CD4-positive, alpha-beta T cell treated with Interleukin-21 for 1 hour (primary cell): ENCODE measurements around the gene HOGA1.
A peak's percentile ranks its signal among the peaks of the same experiment; 100 is the strongest.

ENCODE experiments used
- DNase-seq: peaks from one replicate; pipeline ENCODE4 v3.0.0-alpha.2; 2020

Gene HOGA1

GRCh38 chr10:97580421-97581367 lies 3.5 kb upstream of the HOGA1 start:
- DNase-seq = no peak

DNA sequence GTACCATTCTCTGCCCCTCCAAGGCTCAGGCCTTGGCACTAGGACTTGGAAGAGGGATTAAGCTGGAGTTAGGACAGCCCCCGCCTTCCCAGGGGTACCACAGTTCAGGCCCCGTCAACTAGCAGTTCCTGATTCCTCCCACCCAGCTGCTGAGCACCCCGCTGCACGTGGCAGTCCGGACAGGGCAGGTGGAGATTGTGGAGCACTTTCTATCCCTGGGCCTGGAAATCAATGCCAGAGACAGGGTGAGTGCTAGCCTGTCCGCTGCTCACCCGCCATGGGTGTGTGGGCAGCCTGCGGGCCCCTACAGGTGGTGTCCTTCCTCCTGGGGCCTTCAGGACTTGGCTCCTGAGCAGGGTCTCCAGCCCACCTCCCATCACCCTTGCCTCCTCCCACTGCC lies 2.0 kb upstream of the HOGA1 start:
- no peak for DNase-seq

DNA sequence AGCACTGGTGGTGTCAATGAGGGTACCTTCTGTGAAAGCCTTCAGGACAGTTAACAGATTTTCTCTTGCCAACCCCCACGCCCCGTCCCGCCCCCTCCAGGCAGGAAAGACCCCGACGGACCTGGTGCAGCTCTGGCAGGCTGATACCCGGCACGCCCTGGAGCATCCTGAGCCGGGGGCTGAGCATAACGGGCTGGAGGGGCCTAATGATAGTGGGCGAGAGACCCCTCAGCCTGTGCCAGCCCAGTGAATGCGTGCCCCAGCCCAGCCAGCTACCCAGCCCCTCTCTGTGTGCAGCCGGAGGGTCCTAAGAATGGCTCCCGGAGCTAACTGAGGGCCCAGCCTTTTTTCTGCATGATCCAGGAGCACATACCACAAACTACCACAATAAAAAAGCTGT lies 713 bp upstream of the HOGA1 start:
- no peak for DNase-seq

DNA sequence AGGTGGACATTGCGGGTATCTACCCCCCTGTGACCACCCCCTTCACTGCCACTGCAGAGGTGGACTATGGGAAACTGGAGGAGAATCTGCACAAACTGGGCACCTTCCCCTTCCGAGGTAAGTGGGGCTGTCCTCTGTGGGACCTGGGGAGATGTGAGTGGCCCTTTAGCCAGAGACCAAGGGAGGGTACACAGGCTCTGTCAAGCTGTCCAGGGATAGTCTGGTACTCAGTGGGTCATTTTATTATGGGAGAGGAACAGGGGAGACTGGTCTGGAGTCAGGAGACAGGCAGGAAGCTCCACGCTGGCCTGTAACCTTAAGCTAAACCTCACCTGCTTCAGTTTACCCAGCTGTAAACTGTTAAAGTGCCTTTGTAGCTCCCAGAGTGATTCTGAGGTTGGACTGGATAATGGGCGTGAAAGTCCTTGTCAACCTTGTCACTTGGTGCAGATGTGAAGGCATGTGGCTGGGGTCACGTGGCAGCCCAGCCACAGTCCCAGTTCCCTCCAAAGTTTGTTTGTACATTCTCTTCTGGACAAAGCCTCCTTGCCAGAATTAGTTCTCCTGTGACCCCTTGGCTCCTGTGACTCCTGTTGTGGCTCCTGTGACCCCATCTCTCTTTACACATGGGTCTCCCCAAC lies 729 bp downstream of the HOGA1 start:
- no peak for DNase-seq

DNA sequence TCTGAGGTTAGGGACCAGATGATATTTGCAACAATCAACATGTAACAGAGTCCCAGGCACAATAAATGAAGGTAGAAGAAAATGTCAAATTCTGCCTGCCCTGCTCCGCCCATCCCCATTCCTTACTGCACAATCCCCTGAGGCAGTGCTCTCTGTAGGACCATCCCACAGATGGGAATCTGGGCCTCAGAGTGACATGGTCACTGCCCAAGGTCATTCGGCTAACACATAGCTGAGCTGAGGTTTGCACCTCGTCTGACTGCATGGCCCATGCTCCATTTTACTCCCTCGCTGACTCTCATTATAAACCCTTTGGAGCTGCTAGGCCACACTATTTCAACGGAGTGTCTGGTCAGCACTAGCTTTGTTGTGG lies 1.2 kb downstream of the HOGA1 start:
- DNase-seq = no peak

DNA sequence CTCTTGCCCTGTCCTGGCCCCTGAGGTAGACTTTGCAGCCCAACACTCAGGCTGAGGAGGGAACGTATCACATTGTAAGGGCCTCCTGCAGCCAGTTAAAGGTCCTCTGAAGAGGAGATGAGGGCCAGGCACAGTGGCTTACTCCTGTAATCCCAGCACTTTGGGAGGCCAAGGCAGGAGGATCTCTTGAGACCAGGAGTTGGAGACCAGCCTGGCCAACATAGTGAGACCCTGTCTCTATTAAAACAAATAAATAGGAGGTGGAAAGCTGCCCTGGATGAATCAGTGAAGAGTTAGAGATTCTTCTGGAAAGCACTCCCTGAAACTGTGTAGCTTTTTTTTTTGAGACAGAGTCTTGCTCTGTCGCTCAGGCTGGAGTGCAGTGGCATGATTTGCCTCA lies 3.0 kb downstream of the HOGA1 start:
- no peak for DNase-seq

DNA sequence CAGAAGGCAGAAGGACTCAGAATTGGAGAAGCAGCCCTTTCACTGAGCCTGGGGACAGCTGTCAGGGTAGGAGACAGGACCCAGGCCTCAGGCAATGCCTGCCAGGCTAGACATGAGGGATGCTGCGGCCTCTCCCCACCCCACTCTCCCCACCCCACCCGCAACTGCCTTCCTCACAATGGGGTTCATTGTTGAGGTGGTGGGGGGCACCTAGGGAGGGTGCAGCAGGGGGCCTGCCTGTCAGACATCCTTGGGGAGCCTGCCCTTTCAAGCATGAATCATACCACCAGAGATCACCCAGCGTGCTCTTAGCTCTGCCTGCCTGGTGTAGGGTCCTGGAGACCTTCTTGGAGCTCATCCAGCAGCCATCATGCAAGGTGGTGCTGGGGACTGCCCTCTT lies 5.3 kb downstream of the HOGA1 start, which contains the start of gene C10orf62:
TSS of gene C10orf62 (plus strand) at position 243 of the 400 bp plus-strand sequence. CDS start 177 bp downstream, outside the sequence.
- DNase-seq = no peak

- peak; percentile 28 for DNase-seq
Measured at GRCh38 chr10:97590082-97590747, 6.0 kb downstream of the HOGA1 start.

- no peak for DNase-seq
Measured at GRCh38 chr10:97590748-97591495, 6.7 kb downstream of the HOGA1 start.

GRCh38 chr10:97593421-97593820 lies 9.2 kb downstream of the HOGA1 start:
- DNase-seq = no peak

DNA sequence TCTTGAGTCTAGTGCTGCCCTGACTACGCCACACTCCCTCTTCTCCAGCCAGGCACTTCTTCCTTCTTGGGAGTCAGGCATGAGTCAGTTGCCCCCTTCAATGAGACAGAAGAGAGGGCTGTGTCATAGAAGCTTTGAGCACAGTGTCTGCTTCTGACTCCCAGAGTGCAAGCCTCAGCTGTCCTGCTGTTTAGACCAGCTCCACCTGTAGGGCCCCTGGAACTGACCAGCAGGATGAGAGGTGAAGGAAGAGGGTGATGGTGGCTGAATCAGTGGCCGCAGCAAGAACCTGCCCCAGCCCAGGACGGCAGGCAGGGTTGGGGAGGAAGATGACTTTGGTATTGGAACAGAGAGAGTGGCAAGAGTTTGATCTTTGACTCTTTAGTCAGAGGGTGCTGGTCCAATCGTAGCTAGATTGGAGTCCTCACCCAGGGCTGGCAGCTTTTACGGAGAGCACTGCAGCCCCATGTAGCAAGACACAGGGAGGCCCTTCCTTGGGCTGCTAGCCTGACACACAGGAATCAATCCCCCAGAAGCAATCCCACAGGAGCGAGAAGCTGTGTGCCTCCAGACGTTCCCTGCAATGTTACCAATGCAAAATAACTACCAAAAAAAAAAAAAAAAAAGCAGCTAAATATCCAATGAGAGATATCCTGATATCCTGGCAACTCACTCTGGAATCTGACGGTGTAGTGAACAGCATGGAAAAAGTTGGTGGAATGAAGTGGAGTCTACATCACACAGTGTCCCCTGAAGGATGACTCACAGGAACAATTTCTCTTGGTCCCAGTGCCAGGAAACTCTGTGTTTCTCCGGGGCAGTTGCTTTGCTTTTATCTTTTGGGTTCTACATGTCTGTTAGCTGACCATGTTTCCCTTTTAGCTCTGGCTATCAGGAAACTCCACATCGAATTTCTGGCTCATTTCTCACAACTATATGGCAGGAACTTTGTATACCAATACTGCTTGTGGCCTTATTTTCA lies 12.2 kb downstream of the HOGA1 start:
- DNase-seq = no peak

- no peak for DNase-seq
Measured at GRCh38 chr10:97597778-97598177, 13.6 kb downstream of the HOGA1 start.

DNA sequence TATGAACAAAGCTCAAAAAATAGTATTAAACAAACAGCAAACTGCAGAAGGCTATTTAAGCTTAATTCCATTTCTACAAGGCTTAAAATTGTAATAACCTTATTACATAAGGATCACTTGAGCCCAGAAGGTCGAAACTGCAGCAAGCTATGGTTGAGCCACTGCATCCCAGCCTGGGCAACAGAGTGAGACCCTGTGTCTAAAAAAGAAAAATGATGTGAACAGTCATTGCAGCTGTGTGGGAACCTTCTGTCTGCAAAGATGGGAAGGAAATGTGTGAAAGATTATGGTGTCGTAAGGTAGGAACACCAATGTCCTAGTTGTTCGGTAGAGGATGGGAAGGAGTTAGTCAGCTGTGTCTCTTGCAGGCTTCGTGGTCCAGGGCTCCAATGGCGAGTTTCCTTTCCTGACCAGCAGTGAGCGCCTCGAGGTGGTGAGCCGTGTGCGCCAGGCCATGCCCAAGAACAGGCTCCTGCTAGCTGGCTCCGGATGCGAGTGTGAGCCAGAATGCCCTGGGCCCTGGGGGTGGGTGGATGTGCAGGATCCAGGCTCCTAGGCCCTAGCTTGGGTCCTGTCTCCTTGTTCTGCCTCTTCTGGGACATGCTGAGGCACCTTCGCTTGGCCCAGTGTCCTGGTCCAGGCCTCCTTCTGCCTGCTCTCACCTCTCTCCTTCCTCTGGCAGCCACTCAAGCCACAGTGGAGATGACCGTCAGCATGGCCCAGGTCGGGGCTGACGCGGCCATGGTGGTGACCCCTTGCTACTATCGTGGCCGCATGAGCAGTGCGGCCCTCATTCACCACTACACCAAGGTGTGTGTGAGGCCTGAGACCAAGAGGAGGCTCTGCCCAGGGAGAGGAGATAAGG lies 14.4 kb downstream of the HOGA1 start:
- DNase-seq = no peak

DNA sequence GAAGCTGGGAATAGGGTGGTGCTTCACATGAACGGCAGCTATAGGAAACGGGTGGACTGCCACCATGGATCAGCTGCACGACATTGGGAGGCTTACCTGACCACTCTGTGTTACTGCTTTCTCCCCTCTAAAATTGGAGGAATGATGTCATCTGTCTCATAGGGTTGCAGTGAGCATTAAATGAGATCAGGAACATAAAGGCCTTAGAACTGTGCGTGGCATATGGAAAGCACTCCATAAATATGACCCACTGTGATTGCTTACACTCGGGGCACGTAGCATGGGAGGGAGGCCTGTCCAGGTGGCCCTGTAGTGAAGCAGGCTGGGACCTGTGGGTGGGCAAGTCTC lies 15.1 kb downstream of the HOGA1 start:
- no peak for DNase-seq

GRCh38 chr10:97600616-97601015 lies 16.4 kb downstream of the HOGA1 start:
- no peak for DNase-seq

GRCh38 chr10:97601268-97602215 lies 17.4 kb downstream of the HOGA1 start:
- no peak for DNase-seq

DNA sequence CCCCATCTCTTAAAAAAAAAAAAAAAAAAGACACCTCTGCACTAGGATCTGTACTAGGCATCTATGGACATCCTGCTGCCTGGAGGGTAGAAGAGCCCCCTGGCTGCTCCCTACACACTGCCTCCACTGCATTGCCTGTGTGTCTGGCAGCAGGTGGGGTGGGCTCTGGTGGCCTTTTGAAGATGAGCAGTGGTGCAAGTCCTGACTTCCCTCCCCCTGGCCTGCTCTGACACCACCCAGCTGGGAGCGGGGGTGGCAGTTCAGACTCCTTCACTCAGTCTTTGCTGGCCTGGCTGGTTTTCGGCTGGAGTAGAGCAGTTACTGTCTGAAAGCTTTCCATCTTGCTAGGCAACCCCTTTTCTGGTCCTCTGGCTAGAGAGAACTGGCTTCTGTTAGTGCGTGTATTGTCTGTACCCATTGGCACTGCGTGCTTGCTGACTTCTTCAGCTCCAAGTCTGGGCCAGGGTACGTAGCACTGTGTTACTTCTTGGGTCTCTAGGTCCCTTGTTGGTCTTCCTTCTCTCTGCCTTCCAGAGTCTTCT lies 23.0 kb downstream of the HOGA1 start:
- DNase-seq = no peak

- DNase-seq = no peak
Measured at GRCh38 chr10:97608991-97609561, 24.9 kb downstream of the HOGA1 start.

GRCh38 chr10:97611473-97611872 lies 27.3 kb downstream of the HOGA1 start:
- DNase-seq = no peak
